H9 (cell line): ENCODE results near the gene NR4A2. TPM values are rescaled to one million over a fixed set of nuclear protein-coding genes. Genes with fewer than 3 reads are reported as not detected.

ENCODE experiments used
- DNase-seq: peaks from one replicate; pipeline ENCODE4 v3.0.0-alpha.2; 2017
- H2AFZ ChIP-seq: one replicate; pipeline ENCODE4 v1.6.1; 2013; ENCODE audit warnings: mild to moderate bottlenecking, low read length, control low read depth, moderate library complexity
- H2AK5ac ChIP-seq: 2 replicates; pipeline ENCODE4 v1.6.1; 2013; ENCODE audit warnings: low read length, control low read depth, mixed read lengths; ENCODE audit not compliant: insufficient read length
- H2BK120ac ChIP-seq: one replicate; pipeline ENCODE4 v1.6.1; 2013; ENCODE audit warnings: low read depth, mild to moderate bottlenecking, low read length, control low read depth, inconsistent platforms; ENCODE audit not compliant: poor library complexity, severe bottlenecking
- H2BK12ac ChIP-seq: 2 replicates; pipeline ENCODE4 v1.6.1; 2013; ENCODE audit warnings: low read length, control low read depth, mixed read lengths, low read depth; ENCODE audit not compliant: insufficient read length
- H2BK15ac ChIP-seq: 2 replicates; pipeline ENCODE4 v1.6.1; 2013; ENCODE audit warnings: low read depth, low read length, control low read depth
- H2BK20ac ChIP-seq: one replicate; pipeline ENCODE4 v1.6.1; 2013; ENCODE audit warnings: low read depth, mild to moderate bottlenecking, low read length, control low read depth, inconsistent platforms; ENCODE audit not compliant: poor library complexity, severe bottlenecking
- H2BK5ac ChIP-seq: 2 replicates; pipeline ENCODE4 v1.6.1; 2013; ENCODE audit warnings: low read length, control low read depth, mixed read lengths; ENCODE audit not compliant: insufficient read length
- H3K14ac ChIP-seq: 2 replicates; pipeline ENCODE4 v1.6.1; 2013; ENCODE audit warnings: low read length, control low read depth; ENCODE audit not compliant: insufficient read depth
- H3K18ac ChIP-seq: 2 replicates; pipeline ENCODE4 v1.6.1; 2013; ENCODE audit warnings: low read depth, mild to moderate bottlenecking, mixed read lengths, low read length, control low read depth; ENCODE audit not compliant: insufficient read length
- H3K23ac ChIP-seq: 2 replicates; pipeline ENCODE4 v1.6.1; 2013; ENCODE audit warnings: low read length, control low read depth, mixed read lengths, low read depth; ENCODE audit not compliant: insufficient read length
- H3K23me2 ChIP-seq: 2 replicates; pipeline ENCODE4 v1.6.1; 2013; ENCODE audit warnings: low read depth, mild to moderate bottlenecking, mixed read lengths, low read length, control low read depth; ENCODE audit not compliant: insufficient read length, poor library complexity, severe bottlenecking
- H3K27ac ChIP-seq: 2 replicates; pipeline ENCODE4 v1.5.1; 2013; ENCODE audit warnings: low read length, control low read depth, mixed read lengths, low read depth; ENCODE audit not compliant: insufficient read length
- H3K27me3 ChIP-seq: 2 replicates; pipeline ENCODE4 v1.6.1; 2013; ENCODE audit warnings: low read length, control low read depth, inconsistent platforms; ENCODE audit not compliant: insufficient read depth
- H3K4ac ChIP-seq: 2 replicates; pipeline ENCODE4 v1.6.1; 2013; ENCODE audit warnings: low read depth, mild to moderate bottlenecking, control low read depth, inconsistent platforms, low read length, moderate library complexity
- H3K4me1 ChIP-seq: 2 replicates; pipeline ENCODE4 v1.6.1; 2013; ENCODE audit warnings: low read length, control low read depth, inconsistent platforms; ENCODE audit not compliant: insufficient read depth
- H3K4me2 ChIP-seq: 2 replicates; pipeline ENCODE4 v1.6.1; 2013; ENCODE audit warnings: low read length, control low read depth, mixed read lengths; ENCODE audit not compliant: insufficient read length, insufficient read depth
- H3K56ac ChIP-seq: 2 replicates; pipeline ENCODE4 v1.6.1; 2013; ENCODE audit warnings: low read depth, mild to moderate bottlenecking, mixed read lengths, low read length, control low read depth; ENCODE audit not compliant: insufficient read length
- H3K79me1 ChIP-seq: 2 replicates; pipeline ENCODE4 v1.6.1; 2013; ENCODE audit warnings: low read depth, mild to moderate bottlenecking, moderate library complexity, low read length, control low read depth, inconsistent platforms; ENCODE audit not compliant: insufficient read depth, poor library complexity, severe bottlenecking
- H3K79me2 ChIP-seq: 2 replicates; pipeline ENCODE4 v1.6.1; 2013; ENCODE audit warnings: low read length, control low read depth, inconsistent platforms; ENCODE audit not compliant: insufficient read depth
- H3K9ac ChIP-seq: 2 replicates; pipeline ENCODE4 v1.6.1; 2013; ENCODE audit warnings: low read length, control low read depth, mixed read lengths; ENCODE audit not compliant: insufficient read length; ENCODE audit errors: extremely low read depth
- H3K9me3 ChIP-seq: one replicate; pipeline ENCODE4 v1.6.1; 2013; ENCODE audit warnings: low read depth, low read length, inconsistent platforms; ENCODE audit not compliant: control insufficient read depth
- H3T11ph ChIP-seq: one replicate; pipeline ENCODE4 v1.6.1; 2013; ENCODE audit warnings: mild to moderate bottlenecking, low read length, control low read depth, inconsistent platforms
- H4K20me1 ChIP-seq: one replicate; pipeline ENCODE4 v1.6.1; 2013; ENCODE audit not compliant: control insufficient read depth, insufficient read length, insufficient read depth
- H4K5ac ChIP-seq: 2 replicates; pipeline ENCODE4 v1.6.1; 2013; ENCODE audit warnings: low read depth, mild to moderate bottlenecking, mixed read lengths, low read length, control low read depth; ENCODE audit not compliant: insufficient read length
- H4K8ac ChIP-seq: replicated peaks from 2 replicates; pipeline ENCODE4 v1.6.1; 2013; ENCODE audit warnings: low read length, control low read depth, mixed read lengths, low read depth; ENCODE audit not compliant: insufficient read length
- H4K91ac ChIP-seq: 2 replicates; pipeline ENCODE4 v1.6.1; 2013; ENCODE audit warnings: low read depth, mild to moderate bottlenecking, moderate library complexity, mixed read lengths, low read length, control low read depth; ENCODE audit not compliant: insufficient read length
- H3K27ac Mint-ChIP-seq, 3 experiments: 2 replicates in 2 of 3; 3 replicates in 1 of 3; pipeline ENCODE4 v1.8.0; 2020 to 2021; ENCODE audit warnings: mixed read lengths in 3 of 3, mild to moderate bottlenecking in 1 of 3, moderate library complexity in 1 of 3
- H3K27me3 Mint-ChIP-seq: 2 replicates; pipeline ENCODE4 v1.8.0; 2021; ENCODE audit warnings: low read depth, mild to moderate bottlenecking, moderate library complexity, mixed read lengths
- H3K36me3 Mint-ChIP-seq, 3 experiments: 2 replicates in 2 of 3; 3 replicates in 1 of 3; pipeline ENCODE4 v1.8.0; 2020 to 2021; ENCODE audit warnings: low read depth in 3 of 3, mixed read lengths in 3 of 3; ENCODE audit not compliant: insufficient read depth in 1 of 3
- H3K4me1 Mint-ChIP-seq, 2 experiments: 2 replicates each; pipeline ENCODE4 v1.8.0; 2020; ENCODE audit warnings: mixed read lengths in 2 of 2
- H3K4me3 Mint-ChIP-seq, 2 experiments: 2 replicates in 1 of 2; 3 replicates in 1 of 2; pipeline ENCODE4 v1.8.0; 2020 to 2021; ENCODE audit warnings: mild to moderate bottlenecking in 2 of 2, mixed read lengths in 2 of 2, moderate library complexity in 1 of 2
- H3K9me3 Mint-ChIP-seq, 2 experiments: 2 replicates in 1 of 2; 3 replicates in 1 of 2; pipeline ENCODE4 v1.8.0; 2020; ENCODE audit warnings: mild to moderate bottlenecking in 2 of 2, mixed read lengths in 2 of 2, moderate library complexity in 1 of 2
- CTCF ChIP-seq: fragments of 200-600 bp; sonication (generic); conservative IDR thresholded peaks from 3 replicates; pipeline ENCODE4 v1.8.0; 2021; ENCODE audit warnings: antibody characterized with exemption, mild to moderate bottlenecking
- total RNA-seq: library from RNA; stranded (reverse); gene quantifications from 2 replicates; pipeline ENCODE4 v1.2.1, GENCODE V29; 2021

The NR4A2 gene
- total RNA-seq, 1 experiment from 2014 or later = 2.0 TPM

- no peak for TF ChIP-seq CTCF
- no peak overlapping the region for H3K27ac Mint-ChIP-seq
- peaks cover 19 to 21% of the 10 kb centered on the region in 2 experiments for H3K4me1 Mint-ChIP-seq
- H3K4me3 Mint-ChIP-seq = no peak overlapping the region
- Histone ChIP-seq H3K56ac (no peak overlapping the region), H3K14ac (no peak overlapping the region), H4K20me1 (no peaks in the 10 kb centered on the region), H3K4me2 (no peak overlapping the region), H3K9ac (no peak overlapping the region), H3K18ac (no peak overlapping the region), H2BK15ac (no peak overlapping the region), H3K23me2 (no peaks in the 10 kb centered on the region), H3K9me3 (no peaks in the 10 kb centered on the region), H2BK120ac (no peak overlapping the region), H2BK12ac (no peak overlapping the region), H3K23ac (no peak overlapping the region), H4K8ac (no peak overlapping the region), H2AK5ac (no peak overlapping the region), H4K91ac (no peak overlapping the region), H3K27me3 (no peaks in the 10 kb centered on the region), H2AFZ (no peak overlapping the region), H3K4ac (no peak overlapping the region), H3K79me2 (no peaks in the 10 kb centered on the region), H3T11ph (no peak overlapping the region), H3K79me1 (no peaks in the 10 kb centered on the region), H2BK5ac (no peak overlapping the region), H3K27ac (no peak overlapping the region), H2BK20ac (no peak overlapping the region), H3K4me1 (no peaks in the 10 kb centered on the region; the same call in 1 of the 2 replicates), H4K5ac (no peak overlapping the region)
- H3K36me3 Mint-ChIP-seq = peaks cover 0 to 17% (median 3%) of the 10 kb centered on the region in 3 experiments; a peak in 3 of 7 replicates
- no peaks in the 10 kb centered on the region for H3K27me3 Mint-ChIP-seq
- DNase-seq = no peak
- H3K9me3 Mint-ChIP-seq = peaks cover 8 to 15% of the 10 kb centered on the region in 2 experiments
Measured at GRCh38 chr2:156379071-156379470, 46.5 kb upstream of the NR4A2 start.
